Measurements from ENCODE around the gene TM9SF3. TPM values are rescaled to one million over a fixed set of nuclear protein-coding genes. Genes with fewer than 3 reads are reported as not detected.

Gene TM9SF3
- total and polyA plus RNA-seq, 10 of the 15 experiments (the other 5 are each of a cell fraction or from before 2014, with no cell fraction given): 17.1 to 85.4 (median 44.9) TPM

DNA sequence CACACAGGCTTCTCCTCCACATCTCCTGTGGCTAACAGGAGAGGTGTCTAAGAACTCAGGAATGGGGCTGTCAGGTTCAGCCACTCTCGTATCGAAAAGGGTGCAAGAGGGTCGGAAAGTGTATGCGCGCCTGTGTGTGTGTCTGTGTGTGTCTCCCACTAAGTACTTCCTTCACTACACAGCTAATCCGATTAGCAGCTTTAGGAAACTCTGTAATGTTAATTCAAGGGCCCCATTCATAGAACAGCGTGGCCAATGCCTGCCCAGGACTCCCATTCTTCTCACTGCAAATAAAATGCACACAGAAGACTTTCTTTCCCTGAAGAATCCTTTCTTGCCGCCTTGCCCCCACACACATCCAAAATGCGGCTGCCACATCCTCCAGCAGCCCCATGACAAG lies 112.9 kb downstream of the TM9SF3 start:
- BruUV-seq (replicated peaks): no TSS peak
- DNase-seq (ENCODE audit: low read depth, low spot score): no peak
- Histone ChIP-seq H3K4me1 (ENCODE audit: control insufficient read depth, insufficient read depth, low read length) (no peaks in the 10 kb centered on the region), H3K79me2 (ENCODE audit: control insufficient read depth, insufficient read depth, low read length) (no peaks in the 10 kb centered on the region), H3K4me2 (ENCODE audit: control insufficient read depth, insufficient read depth) (no peak overlapping the region), H3K4me3 (no peak overlapping the region), H3K27ac (ENCODE audit: control insufficient read depth, insufficient read depth) (no peak overlapping the region), H4K20me1 (ENCODE audit: control insufficient read depth, insufficient read depth) (no peaks in the 10 kb centered on the region), H3K9ac (ENCODE audit: control insufficient read depth, insufficient read depth, low read length) (no peak overlapping the region), H3K27me3 (replicated peaks in 1 of 2; ENCODE audit: control insufficient read depth in 2 of 2, insufficient read depth in 2 of 2, low read length in 1 of 2) (peaks cover 0 to 2% of the 10 kb centered on the region in 2 experiments; a peak in 2 of 4 replicates), H3K36me3 (ENCODE audit: control insufficient read depth in 2 of 2, insufficient read depth in 2 of 2, low read length in 1 of 2) (no peaks in the 10 kb centered on the region), H2AFZ (ENCODE audit: control insufficient read depth, low read depth, low read length) (no peak overlapping the region), H3K9me3 (replicated peaks; ENCODE audit: control insufficient read depth, insufficient read depth, low read length) (no peaks in the 10 kb centered on the region)
- WGBS (ENCODE audit: insufficient coverage, insufficient replicate concordance, low lambda C conversion rate, missing lambda C conversion rate): 65% methylated on average over 9 of the region's 9 CpGs
- intact Hi-C loops (cut with micrococcal nuclease; ENCODE audit: unreplicated experiment) (no loop called here), in situ Hi-C loops (cut with MboI) (no loop called here)
- ChIA-PET SMC1A (ENCODE audit: uncharacterized antibody, unreplicated experiment) (interaction anchor here (0.7 kb wide), 1 partner anchor 29 kb away, joined by 3 read pairs; no protein-coding TSS in a partner anchor), RAD21 (ENCODE audit: unreplicated experiment) (no interaction called here), POLR2A (no interaction called here), CTCF (interaction anchor here (1.4 kb wide), 1 partner anchor 16 kb away, joined by 3 read pairs; no protein-coding TSS in a partner anchor)
- no peak for FAIRE-seq
- no peak for TF ChIP-seq TBL1XR1 (IDR thresholded peaks at IDR 0.05; ENCODE audit: low read depth, low read length)
- no peak for TF ChIP-seq CHD2 (IDR thresholded peaks at IDR 0.05; ENCODE audit: borderline replicate concordance, low read depth, low read length)
- TF ChIP-seq GATAD2B (conservative IDR thresholded peaks at IDR 0.05; ENCODE audit: low read depth): no peak
- TF ChIP-seq BACH1 (IDR thresholded peaks at IDR 0.05; ENCODE audit: borderline replicate concordance): no peak
- TF ChIP-seq IKZF1 (conservative IDR thresholded peaks at IDR 0.05): no peak
- no peak for TF ChIP-seq MEF2B (IDR thresholded peaks at IDR 0.05; ENCODE audit: partially characterized antibody, poor library complexity, severe bottlenecking)
- TF ChIP-seq SMAD1 (IDR thresholded peaks at IDR 0.05; ENCODE audit: low read depth, partially characterized antibody): no peak
- no peak for TF ChIP-seq SMARCA5 (IDR thresholded peaks at IDR 0.05)
- TF ChIP-seq MTA2 (IDR thresholded peaks at IDR 0.05; ENCODE audit: low read depth): no peak
- TF ChIP-seq RELA (IDR thresholded peaks at IDR 0.05; ENCODE audit: borderline replicate concordance, partially characterized antibody): no peak
- no peak for TF ChIP-seq STAT1 (conservative IDR thresholded peaks at IDR 0.05)
- TF ChIP-seq MYB (IDR thresholded peaks at IDR 0.05; ENCODE audit: borderline replicate concordance, low read depth, low read length): no peak
- no peak for TF ChIP-seq PML (IDR thresholded peaks at IDR 0.05; ENCODE audit: low read length)
- no peak for TF ChIP-seq SMC3 (IDR thresholded peaks at IDR 0.05; ENCODE audit: borderline replicate concordance, low read length)
- TF ChIP-seq TCF12 (IDR thresholded peaks at IDR 0.05; ENCODE audit: low read depth, low read length): no peak
- TF ChIP-seq, protein P1, sequence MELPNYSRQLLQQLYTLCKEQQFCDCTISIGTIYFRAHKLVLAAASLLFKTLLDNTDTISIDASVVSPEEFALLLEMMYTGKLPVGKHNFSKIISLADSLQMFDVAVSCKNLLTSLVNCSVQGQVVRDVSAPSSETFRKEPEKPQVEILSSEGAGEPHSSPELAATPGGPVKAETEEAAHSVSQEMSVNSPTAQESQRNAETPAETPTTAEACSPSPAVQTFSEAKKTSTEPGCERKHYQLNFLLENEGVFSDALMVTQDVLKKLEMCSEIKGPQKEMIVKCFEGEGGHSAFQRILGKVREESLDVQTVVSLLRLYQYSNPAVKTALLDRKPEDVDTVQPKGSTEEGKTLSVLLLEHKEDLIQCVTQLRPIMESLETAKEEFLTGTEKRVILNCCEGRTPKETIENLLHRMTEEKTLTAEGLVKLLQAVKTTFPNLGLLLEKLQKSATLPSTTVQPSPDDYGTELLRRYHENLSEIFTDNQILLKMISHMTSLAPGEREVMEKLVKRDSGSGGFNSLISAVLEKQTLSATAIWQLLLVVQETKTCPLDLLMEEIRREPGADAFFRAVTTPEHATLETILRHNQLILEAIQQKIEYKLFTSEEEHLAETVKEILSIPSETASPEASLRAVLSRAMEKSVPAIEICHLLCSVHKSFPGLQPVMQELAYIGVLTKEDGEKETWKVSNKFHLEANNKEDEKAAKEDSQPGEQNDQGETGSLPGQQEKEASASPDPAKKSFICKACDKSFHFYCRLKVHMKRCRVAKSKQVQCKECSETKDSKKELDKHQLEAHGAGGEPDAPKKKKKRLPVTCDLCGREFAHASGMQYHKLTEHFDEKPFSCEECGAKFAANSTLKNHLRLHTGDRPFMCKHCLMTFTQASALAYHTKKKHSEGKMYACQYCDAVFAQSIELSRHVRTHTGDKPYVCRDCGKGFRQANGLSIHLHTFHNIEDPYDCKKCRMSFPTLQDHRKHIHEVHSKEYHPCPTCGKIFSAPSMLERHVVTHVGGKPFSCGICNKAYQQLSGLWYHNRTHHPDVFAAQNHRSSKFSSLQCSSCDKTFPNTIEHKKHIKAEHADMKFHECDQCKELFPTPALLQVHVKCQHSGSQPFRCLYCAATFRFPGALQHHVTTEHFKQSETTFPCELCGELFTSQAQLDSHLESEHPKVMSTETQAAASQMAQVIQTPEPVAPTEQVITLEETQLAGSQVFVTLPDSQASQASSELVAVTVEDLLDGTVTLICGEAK (IDR thresholded peaks at IDR 0.05; ENCODE audit: borderline replicate concordance): no peak
- TF ChIP-seq, protein P2, sequence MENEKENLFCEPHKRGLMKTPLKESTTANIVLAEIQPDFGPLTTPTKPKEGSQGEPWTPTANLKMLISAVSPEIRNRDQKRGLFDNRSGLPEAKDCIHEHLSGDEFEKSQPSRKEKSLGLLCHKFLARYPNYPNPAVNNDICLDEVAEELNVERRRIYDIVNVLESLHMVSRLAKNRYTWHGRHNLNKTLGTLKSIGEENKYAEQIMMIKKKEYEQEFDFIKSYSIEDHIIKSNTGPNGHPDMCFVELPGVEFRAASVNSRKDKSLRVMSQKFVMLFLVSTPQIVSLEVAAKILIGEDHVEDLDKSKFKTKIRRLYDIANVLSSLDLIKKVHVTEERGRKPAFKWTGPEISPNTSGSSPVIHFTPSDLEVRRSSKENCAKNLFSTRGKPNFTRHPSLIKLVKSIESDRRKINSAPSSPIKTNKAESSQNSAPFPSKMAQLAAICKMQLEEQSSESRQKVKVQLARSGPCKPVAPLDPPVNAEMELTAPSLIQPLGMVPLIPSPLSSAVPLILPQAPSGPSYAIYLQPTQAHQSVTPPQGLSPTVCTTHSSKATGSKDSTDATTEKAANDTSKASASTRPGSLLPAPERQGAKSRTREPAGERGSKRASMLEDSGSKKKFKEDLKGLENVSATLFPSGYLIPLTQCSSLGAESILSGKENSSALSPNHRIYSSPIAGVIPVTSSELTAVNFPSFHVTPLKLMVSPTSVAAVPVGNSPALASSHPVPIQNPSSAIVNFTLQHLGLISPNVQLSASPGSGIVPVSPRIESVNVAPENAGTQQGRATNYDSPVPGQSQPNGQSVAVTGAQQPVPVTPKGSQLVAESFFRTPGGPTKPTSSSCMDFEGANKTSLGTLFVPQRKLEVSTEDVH (IDR thresholded peaks at IDR 0.05; ENCODE audit: low read depth, partially characterized antibody): no peak
- TF ChIP-seq DPF2 (IDR thresholded peaks at IDR 0.05): no peak
- TF ChIP-seq NR2F1 (conservative IDR thresholded peaks at IDR 0.05): no peak
- TF ChIP-seq BCL11A (IDR thresholded peaks at IDR 0.05; ENCODE audit: low read depth, low read length): no peak
- no peak for ATAC-seq

Data from GM12878 (cell line).